MG63 (cell line): ENCODE data around the gene PNO1. TPM values are rescaled to one million over a fixed set of nuclear protein-coding genes. Genes with fewer than 3 reads are reported as not detected.
"Not testable (repeated sequence)": the region's sequence is repeated elsewhere in the genome, so short reads cannot be mapped to it uniquely, and the experiment has no call there.

ENCODE experiments used
- DNase-seq: peaks from one replicate; pipeline ENCODE4 v3.0.0-alpha.2; 2020
- H3K27me3 ChIP-seq: fragments of 250-450 bp; sonication (Bioruptor Pico); 2 replicates; pipeline ENCODE4 v1.5.1; 2020; ENCODE audit warnings: mild to moderate bottlenecking, moderate library complexity
- H3K36me3 ChIP-seq: fragments of 250-450 bp; sonication (Bioruptor Pico); 2 replicates; pipeline ENCODE4 v1.5.1; 2020; ENCODE audit warnings: mild to moderate bottlenecking, moderate library complexity
- H3K4me3 ChIP-seq: fragments of 250-450 bp; sonication (Bioruptor Pico); 2 replicates; pipeline ENCODE4 v1.5.1; 2020; ENCODE audit warnings: mild to moderate bottlenecking, moderate library complexity
- H3K9me3 ChIP-seq: fragments of 250-450 bp; sonication (Bioruptor Pico); 2 replicates; pipeline ENCODE4 v1.5.1; 2020; ENCODE audit warnings: mild to moderate bottlenecking, moderate library complexity
- total RNA-seq: library from RNA; depleted of rRNA; stranded (reverse); fragments of >200 nt; shearing (Covaris generic); gene quantifications from 2 replicates; pipeline ENCODE4 v1.2.3, GENCODE V29; 2014; ENCODE audit warnings: low replicate concordance

PNO1 gene
- total RNA-seq, 1 experiment from 2014 or later: 38.3 TPM

- Histone ChIP-seq H3K4me3 (no peak overlapping the region), H3K27me3 (no peaks in the 10 kb centered on the region), H3K9me3 (no peaks in the 10 kb centered on the region), H3K36me3 (peaks cover 2% of the 10 kb centered on the region; the same call in 1 of the 2 replicates)
- DNase-seq: no peak
Measured at GRCh38 chr2:68141875-68142274, 15.8 kb upstream of the PNO1 start.

- H3K27me3 ChIP-seq: no peaks in the 10 kb centered on the region
- DNase-seq: no peak
- H3K4me3 ChIP-seq: no peak overlapping the region
- no peaks in the 10 kb centered on the region for H3K9me3 ChIP-seq
- peaks cover 3% of the 10 kb centered on the region; the same call in 1 of the 2 replicates for H3K36me3 ChIP-seq
Measured at GRCh38 chr2:68151037-68151436, 6.7 kb upstream of the PNO1 start.

- Histone ChIP-seq H3K36me3 (peaks cover 3% of the 10 kb centered on the region; the same call in 1 of the 2 replicates), H3K4me3 (no peak overlapping the region), H3K27me3 (no peaks in the 10 kb centered on the region), H3K9me3 (no peaks in the 10 kb centered on the region)
- no peak for DNase-seq
Measured at GRCh38 chr2:68152681-68153347, 4.9 kb upstream of the PNO1 start.

GRCh38 chr2:68155618-68156017 lies 2.1 kb upstream of the PNO1 start:
- Histone ChIP-seq H3K4me3 (no peak overlapping the region), H3K9me3 (no peaks in the 10 kb centered on the region), H3K36me3 (peaks cover 18% of the 10 kb centered on the region), H3K27me3 (no peaks in the 10 kb centered on the region)
- no peak for DNase-seq

- H3K27me3 ChIP-seq: no peaks in the 10 kb centered on the region
Measured at GRCh38 chr2:68156419-68156818, 1.3 kb upstream of the PNO1 start.

GRCh38 chr2:68157002-68157401 lies 686 bp upstream of the PNO1 start:
- DNase-seq: no peak
- H3K27me3 ChIP-seq: no peaks in the 10 kb centered on the region
- H3K4me3 ChIP-seq: peak overlapping the region; percentile 71
- peaks cover 29% of the 10 kb centered on the region for H3K36me3 ChIP-seq
- H3K9me3 ChIP-seq: no peaks in the 10 kb centered on the region

More at GRCh38 chr2:68156419-68156818, 1.3 kb upstream of the PNO1 start:
- Histone ChIP-seq H3K9me3 (no peaks in the 10 kb centered on the region), H3K4me3 (peak overlapping the region; percentile 71), H3K36me3 (peaks cover 26% of the 10 kb centered on the region)
- DNase-seq: no peak

GRCh38 chr2:68158134-68158447 lies 403 bp downstream of the PNO1 start:
- Histone ChIP-seq H3K4me3 (peak overlapping the region; percentile 71), H3K27me3 (no peaks in the 10 kb centered on the region), H3K9me3 (no peaks in the 10 kb centered on the region), H3K36me3 (peaks cover 40% of the 10 kb centered on the region)
- DNase-seq: no peak

GRCh38 chr2:68163641-68164040 lies 6.0 kb downstream of the PNO1 start:
- Histone ChIP-seq H3K9me3 (no peaks in the 10 kb centered on the region), H3K27me3 (no peaks in the 10 kb centered on the region), H3K36me3 (peaks cover 77% of the 10 kb centered on the region), H3K4me3 (no peak overlapping the region)
- DNase-seq: no peak

- H3K36me3 ChIP-seq: peaks cover 72% of the 10 kb centered on the region
- no peak overlapping the region for H3K4me3 ChIP-seq
- no peak for DNase-seq
Measured at GRCh38 chr2:68167186-68167585, 9.5 kb downstream of the PNO1 start.

GRCh38 chr2:68169308-68169707 lies 11.6 kb downstream of the PNO1 start:
- Histone ChIP-seq H3K36me3 (peaks cover 59% of the 10 kb centered on the region), H3K27me3 (no peaks in the 10 kb centered on the region), H3K9me3 (no peaks in the 10 kb centered on the region), H3K4me3 (no peak overlapping the region)
- DNase-seq: no peak

More at GRCh38 chr2:68167186-68167585, 9.5 kb downstream of the PNO1 start:
- no peaks in the 10 kb centered on the region for H3K9me3 ChIP-seq
- H3K27me3 ChIP-seq: no peaks in the 10 kb centered on the region

GRCh38 chr2:68171146-68171545 lies 13.5 kb downstream of the PNO1 start:
- Histone ChIP-seq H3K9me3 (no peaks in the 10 kb centered on the region), H3K36me3 (peaks cover 66% of the 10 kb centered on the region), H3K4me3 (no peak overlapping the region), H3K27me3 (no peaks in the 10 kb centered on the region)
- DNase-seq: no peak

- no peaks in the 10 kb centered on the region for H3K27me3 ChIP-seq
- H3K9me3 ChIP-seq: no peaks in the 10 kb centered on the region
- DNase-seq: no peak
- no peak overlapping the region for H3K4me3 ChIP-seq
- H3K36me3 ChIP-seq: peaks cover 66% of the 10 kb centered on the region
Measured at GRCh38 chr2:68171684-68172083, 14.0 kb downstream of the PNO1 start.

GRCh38 chr2:68172521-68172920 lies 14.8 kb downstream of the PNO1 start:
- no peak for DNase-seq
- no peaks in the 10 kb centered on the region for H3K27me3 ChIP-seq
- no peaks in the 10 kb centered on the region for H3K9me3 ChIP-seq
- H3K4me3 ChIP-seq: no peak overlapping the region
- peaks cover 68% of the 10 kb centered on the region for H3K36me3 ChIP-seq

GRCh38 chr2:68172990-68173700 lies 15.5 kb downstream of the PNO1 start:
- Histone ChIP-seq H3K4me3 (no peak overlapping the region), H3K9me3 (no peaks in the 10 kb centered on the region), H3K36me3 (peaks cover 70% of the 10 kb centered on the region), H3K27me3 (no peaks in the 10 kb centered on the region)
- DNase-seq: no peak

- H3K36me3 ChIP-seq: peaks cover 62% of the 10 kb centered on the region
- H3K9me3 ChIP-seq, DNase-seq, H3K27me3 ChIP-seq, H3K4me3 ChIP-seq: not testable (repeated sequence)
Measured at GRCh38 chr2:68175210-68175609, 17.5 kb downstream of the PNO1 start.

- H3K36me3 ChIP-seq: peaks cover 58% of the 10 kb centered on the region
Measured at GRCh38 chr2:68176657-68177056, 19.0 kb downstream of the PNO1 start.

GRCh38 chr2:68177541-68177940 lies 19.9 kb downstream of the PNO1 start:
- no peaks in the 10 kb centered on the region for H3K9me3 ChIP-seq
- DNase-seq: no peak
- H3K27me3 ChIP-seq: no peaks in the 10 kb centered on the region
- no peak overlapping the region for H3K4me3 ChIP-seq
- peaks cover 58% of the 10 kb centered on the region for H3K36me3 ChIP-seq

More at GRCh38 chr2:68176657-68177056, 19.0 kb downstream of the PNO1 start:
- Histone ChIP-seq H3K27me3 (no peaks in the 10 kb centered on the region), H3K9me3 (no peaks in the 10 kb centered on the region), H3K4me3 (no peak overlapping the region)
- DNase-seq: no peak

- no peak overlapping the region for H3K4me3 ChIP-seq
- no peaks in the 10 kb centered on the region for H3K9me3 ChIP-seq
- no peaks in the 10 kb centered on the region for H3K27me3 ChIP-seq
- no peak for DNase-seq
- H3K36me3 ChIP-seq: peaks cover 60% of the 10 kb centered on the region
Measured at GRCh38 chr2:68178432-68178831, 20.7 kb downstream of the PNO1 start.
